Measurements from ENCODE around the gene DPH7.

DNA sequence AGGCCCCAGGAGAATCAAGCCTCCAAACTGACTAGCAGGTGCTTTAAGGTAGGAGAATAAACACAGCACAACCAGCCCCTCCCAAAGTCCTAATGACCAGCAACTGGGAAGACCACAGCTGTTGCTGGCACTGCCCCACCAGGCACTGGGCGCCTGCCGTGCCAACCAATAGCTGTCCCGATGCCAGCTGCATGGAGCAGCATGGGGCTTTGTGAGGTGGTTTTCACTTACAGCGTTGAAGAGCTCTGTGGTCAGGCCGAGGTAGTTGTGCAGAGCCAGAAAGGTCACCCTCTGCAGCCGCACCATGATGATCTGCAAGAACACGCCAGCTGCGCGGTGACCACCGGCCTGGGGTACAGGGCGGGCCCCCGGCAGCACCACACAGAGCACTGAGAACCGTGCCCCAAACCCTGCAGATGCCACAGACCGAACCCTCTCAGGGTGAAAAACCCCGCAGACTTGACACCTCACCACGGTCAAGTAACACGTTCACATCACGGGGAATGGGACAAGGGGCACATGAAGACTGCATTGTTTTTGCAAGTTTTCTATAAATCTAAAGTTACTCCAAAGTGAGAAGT, 57.2 kb downstream of the DPH7 start:
- TF ChIP-seq CTCF (IDR thresholded peaks at IDR 0.05; ENCODE audit: poor library complexity) (no peak), EZH2 (IDR thresholded peaks at IDR 0.05; ENCODE audit: borderline replicate concordance) (no peak)

Measured in hepatocyte (in vitro differentiated cells).